D341Med (cell line): ENCODE results near the gene LMCD1.

Experiments
- DNase-seq: peaks from one replicate; pipeline ENCODE4 v3.0.0; 2012; ENCODE audit warnings: low spot score

LMCD1 gene

GRCh38 chr3:8484409-8485140, 17.0 kb upstream of the LMCD1 start:
- DNase-seq = no peak

GRCh38 chr3:8485141-8485870, 16.3 kb upstream of the LMCD1 start:
- DNase-seq = no peak

DNA sequence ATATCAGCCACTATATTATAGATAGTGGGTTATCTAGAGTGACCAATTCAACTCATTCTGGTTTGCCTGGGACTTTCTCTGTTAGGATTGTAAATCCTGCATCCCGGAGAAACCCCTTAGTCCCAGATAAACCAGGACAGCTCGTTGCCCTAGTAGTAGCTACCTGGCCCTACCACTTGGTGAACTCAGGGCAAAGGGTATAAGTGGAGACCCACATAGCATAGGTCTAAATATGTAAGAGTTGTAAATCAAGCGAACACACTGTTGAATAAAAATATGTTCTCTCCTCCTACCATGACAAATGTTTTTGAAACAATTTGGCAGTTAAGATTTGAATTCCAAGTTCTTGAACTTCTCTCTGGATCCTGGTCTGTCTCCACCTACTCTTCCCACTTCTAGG, 15.7 kb upstream of the LMCD1 start:
- no peak for DNase-seq

- no peak for DNase-seq
Observed at GRCh38 chr3:8486434-8486833, 15.2 kb upstream of the LMCD1 start.

DNA sequence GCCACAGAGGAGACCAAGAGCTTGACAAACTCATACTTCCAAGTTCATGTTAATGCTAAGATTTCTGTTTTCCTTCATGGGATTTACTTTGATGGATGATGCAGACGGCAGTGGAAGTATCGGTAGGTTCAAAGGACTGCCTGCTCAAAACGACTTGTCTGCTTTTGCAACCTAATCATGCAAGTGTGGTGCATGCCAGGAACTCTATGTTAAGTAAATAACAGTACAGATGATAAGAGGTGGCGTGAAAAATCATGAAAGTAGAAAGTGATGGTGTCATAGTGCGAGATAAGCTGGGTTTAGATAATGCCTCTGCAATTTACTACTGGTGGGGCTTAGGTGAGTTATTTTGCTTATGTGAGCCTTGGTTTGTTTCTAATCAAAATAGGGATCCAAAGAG, 14.7 kb upstream of the LMCD1 start:
- DNase-seq = no peak

GRCh38 chr3:8488411-8488810, 13.2 kb upstream of the LMCD1 start:
- DNase-seq = no peak

GRCh38 chr3:8488877-8489276, 12.7 kb upstream of the LMCD1 start:
- DNase-seq = no peak

DNA sequence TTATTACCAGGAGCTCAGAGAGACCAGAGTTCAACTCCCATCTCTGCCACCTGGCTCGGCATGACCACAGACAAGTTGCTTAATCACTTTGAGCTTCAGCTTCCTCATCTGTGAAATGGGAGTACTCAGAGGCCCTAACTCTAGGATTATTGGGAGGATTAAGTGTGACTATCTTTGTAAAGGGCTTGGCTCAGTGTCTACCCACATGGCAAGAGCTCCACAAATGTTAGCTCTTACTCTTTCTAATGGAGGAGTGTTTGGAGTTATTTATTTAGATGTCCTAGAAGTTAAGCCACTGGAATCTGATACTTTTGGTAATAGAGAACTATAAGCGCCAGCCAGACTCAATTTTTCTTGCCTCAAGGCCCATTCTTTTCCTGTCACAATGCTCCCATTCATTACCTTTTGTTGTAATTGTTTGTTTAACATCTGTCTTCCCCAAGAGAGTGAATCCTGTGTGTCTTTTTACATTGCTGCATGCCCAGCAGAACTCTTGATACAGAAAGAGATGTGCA, 12.3 kb upstream of the LMCD1 start:
- no peak for DNase-seq

GRCh38 chr3:8490079-8490552, 11.5 kb upstream of the LMCD1 start:
- no peak for DNase-seq

DNA sequence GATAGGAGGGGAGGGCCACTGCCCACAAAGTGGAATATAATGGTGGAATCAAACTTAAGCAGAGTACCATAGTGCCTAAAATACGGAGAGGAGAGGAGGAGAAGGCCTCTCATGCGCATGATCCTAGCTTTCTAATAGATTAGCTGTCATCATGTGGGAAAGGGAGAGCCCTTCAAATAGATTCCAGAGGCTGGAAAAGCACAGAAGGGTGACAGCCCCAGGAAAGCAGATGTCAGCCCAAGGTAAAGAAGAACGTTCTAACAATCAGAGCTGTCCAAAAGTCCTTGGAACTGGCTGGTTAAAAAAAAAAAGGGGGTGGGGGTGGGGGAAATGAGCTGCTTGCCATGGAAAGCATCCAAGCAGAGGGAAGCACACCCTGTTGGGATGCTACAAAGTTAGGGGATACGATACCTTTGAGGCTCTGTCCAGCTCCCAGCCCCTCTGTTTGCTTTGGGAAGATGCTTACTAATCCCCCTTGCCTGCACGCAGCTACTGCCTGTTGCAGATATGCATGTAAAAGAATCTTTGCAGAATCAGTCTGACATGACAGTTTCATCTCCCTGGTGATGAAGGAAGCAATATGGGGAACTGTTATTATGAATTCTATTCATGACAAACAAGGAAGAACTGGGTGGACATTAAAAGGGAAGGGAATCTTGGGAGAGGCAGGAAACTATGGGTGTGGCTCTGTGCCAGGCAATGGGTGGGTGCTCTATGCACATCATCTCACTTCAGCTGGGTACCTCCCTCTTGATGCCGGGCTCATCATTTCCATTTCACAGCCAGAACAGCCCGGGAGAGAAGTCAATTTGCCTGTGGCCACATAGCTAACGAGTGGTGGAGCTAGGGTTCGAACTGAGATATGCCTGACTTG, 10.1 kb upstream of the LMCD1 start:
- DNase-seq = no peak

- DNase-seq = no peak
Observed at GRCh38 chr3:8492744-8493511, 8.7 kb upstream of the LMCD1 start.

- no peak for DNase-seq
Observed at GRCh38 chr3:8493744-8494143, 7.9 kb upstream of the LMCD1 start.

DNA sequence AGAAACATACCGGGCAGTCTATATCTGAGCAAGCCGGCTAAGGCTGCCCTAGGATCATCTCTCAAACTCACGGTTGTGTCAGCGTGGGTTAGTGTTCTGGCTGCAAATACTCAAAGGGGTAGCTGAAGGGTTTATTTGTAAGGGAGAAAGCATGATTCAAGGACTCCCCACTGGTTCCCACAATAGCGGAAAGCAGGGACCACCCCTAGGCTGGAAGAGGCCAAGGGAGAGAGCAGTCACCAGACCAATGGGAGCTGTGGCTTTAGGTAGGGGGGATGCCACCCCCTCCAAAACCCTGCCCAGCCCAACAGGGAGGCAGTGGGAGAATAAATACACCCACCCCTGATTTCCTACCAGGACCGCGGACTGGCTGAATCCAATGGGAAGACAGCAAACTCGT, 7.3 kb upstream of the LMCD1 start:
- DNase-seq = no peak

DNA sequence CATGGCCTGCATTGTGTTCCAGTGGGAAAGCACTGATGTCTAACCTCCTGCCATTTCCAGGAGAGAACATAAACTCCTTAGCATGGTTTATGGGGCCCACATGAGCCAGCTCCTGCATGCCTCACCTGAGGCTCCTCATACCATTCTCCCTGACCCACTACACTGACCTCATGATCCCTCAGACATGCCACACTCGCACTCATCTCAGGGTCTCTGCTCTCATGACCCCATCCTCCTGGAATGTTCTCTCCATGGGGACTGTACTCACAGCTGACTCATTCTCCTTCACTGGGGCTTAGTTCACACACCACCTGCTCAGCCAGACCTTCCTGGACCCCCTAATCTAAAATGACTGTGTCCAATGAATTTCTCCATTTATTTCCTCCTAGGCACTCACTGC, 4.0 kb upstream of the LMCD1 start:
- no peak for DNase-seq

GRCh38 chr3:8499181-8499611, 2.4 kb upstream of the LMCD1 start:
- DNase-seq = no peak

DNA sequence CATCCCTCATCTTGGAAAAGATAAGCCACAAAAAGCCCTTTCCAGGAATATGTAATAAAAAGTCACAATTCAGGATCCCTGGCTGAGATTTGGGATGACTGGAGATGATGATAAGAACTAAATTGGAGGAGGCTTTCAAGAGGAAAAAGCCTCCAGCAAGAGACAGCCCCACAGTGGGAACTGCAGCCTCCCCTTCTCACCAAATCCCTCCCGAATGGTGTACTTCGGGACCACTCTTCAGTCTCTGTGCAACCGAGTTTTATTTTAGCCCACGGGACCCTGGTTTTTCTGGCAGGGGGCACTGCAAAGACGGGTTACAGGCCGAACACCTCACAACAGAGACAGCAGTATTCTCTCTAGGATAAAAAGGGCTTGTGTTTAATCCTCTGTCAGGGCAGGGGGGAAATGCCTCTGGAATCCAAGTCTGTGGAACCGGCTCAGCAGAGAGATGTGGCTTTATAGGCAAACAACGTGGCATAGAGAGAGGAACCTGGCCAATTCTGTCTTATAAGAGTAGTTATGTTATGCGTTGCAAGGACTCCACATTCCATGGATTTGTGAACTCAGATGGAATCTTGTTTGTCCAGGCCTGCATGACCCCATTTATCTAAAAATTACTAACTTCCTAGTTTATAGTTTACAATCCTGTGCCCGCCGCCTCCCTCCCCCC, 1.2 kb upstream of the LMCD1 start:
- no peak for DNase-seq

DNA sequence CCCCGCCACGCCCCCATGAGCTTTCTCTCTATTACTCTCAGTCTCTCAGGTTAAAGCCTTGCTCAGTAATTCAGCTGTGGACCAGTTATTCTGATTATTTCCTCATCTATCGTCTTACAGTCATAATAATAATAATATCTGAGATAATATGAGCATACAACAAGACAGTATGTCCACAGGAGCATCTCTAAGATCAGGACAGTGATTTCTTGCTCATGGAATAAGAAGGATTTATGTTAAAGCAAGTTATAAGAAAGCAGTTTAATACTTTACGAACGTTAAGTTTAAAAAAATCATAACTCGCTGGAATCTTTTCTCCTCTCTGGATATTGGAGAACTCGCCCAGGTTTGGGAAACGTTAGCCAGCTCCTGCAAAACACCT, 643 bp upstream of the LMCD1 start:
- DNase-seq = no peak

DNA sequence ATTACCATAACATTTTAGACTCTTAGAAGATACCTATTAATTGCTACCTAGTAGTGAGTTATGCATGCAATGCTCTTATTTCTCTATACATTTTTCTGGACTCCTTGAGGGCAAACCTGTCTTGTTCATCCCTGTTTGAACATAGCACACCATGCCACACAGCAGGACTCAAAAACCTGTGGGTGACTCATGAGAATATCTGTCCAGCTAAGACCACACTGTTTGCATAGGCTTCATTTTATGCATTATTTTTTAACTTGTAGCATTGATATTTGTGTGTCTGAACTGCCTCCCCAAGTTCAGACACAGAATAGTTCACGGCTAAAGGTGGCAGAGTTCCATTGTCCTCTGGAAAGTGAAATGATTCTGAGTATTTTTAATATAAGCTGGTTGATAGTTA, 1.8 kb downstream of the LMCD1 start:
- DNase-seq = no peak

DNA sequence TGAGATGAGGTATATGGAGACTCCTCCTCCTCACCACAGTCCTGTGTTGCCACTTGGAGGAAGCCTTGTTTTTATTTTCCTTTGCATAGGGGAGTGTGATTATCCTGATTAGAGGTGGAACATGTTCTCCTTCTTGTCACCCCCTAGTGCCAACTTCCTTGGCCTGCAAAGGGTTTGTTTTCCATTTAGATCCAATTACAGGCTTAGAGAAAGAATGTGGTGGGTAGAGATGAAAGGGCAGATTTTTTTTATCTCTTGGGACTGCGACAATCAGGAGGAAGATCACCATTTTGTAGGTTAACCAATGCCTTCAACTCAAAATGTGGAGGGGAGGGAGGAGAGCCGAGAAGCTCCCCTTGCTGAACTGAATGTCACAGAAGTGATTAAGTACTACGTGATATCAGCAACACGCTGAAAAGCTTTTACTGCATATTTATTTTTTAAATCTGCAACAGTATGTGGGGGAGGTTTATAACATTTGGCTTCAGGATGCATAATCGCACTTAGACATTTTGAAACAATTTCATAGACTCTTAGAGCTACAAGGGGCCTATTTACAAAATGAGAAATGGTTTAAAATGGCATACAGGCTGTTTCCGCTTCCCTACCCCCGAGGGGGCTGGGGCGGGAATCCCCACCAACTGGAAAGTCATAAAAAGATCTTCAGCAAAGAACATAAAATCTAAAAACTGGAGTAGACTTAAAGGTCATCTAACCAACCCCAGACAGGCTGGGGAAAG, 2.4 kb downstream of the LMCD1 start:
- no peak for DNase-seq

GRCh38 chr3:8504611-8504973, 3.0 kb downstream of the LMCD1 start:
- DNase-seq = no peak

GRCh38 chr3:8505621-8506020, 4.0 kb downstream of the LMCD1 start:
- DNase-seq = no peak
